Measurements from ENCODE around the gene AKNA. TPM values are rescaled to one million over a fixed set of nuclear protein-coding genes. Genes with fewer than 3 reads are reported as not detected.

The AKNA gene
- total and polyA plus RNA-seq, 4 donors: 29.5 to 79.5 (median 48.6) TPM

DNA sequence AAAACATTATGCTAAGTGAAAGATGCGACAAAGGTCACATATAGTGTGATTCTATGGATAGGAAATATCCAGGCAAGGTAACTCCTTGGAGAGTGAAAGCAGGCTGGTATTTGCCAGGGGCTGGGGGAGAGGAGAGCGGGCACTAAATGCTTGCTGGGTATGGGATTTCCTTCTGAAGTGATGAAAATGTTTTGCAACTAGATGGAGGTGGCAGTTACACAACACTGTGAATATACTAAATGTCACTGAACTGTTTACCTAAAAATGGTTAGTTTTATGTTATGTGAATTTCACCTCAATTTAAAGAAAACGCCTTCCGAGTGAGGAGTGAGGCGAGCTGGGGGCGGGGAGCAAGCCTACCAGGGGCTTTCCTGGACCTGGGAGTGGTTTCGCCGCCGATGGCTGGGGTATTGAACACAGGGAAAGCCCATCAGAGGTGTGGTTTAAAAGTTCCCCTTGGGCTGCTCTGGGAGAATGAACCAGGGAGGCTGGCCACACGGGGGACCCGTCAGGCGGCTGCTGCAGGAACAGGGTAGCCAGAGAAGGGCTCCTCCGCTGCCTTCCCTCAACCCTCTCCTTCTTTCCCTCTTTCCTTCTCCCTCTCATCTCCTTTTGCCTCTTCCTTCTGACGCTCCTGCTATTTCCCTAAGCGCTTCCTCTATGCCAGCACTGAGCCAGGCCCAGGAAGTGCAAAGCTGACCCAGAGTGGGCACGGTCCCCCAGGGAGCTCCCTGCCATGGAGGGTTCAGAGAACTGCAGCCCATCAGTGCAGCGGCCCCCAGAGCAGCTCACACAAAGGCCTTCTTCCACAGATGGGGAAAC, 4.9 kb downstream of the AKNA start:
- no peak for TF ChIP-seq CTCF (IDR thresholded peaks at IDR 0.05; ENCODE audit: control extremely low read depth, extremely low read depth)
- DNase-seq: peak in 1 of 3 donors; percentile 34
- Histone ChIP-seq H3K4me3 (no peak overlapping the region), H3K27me3 (ENCODE audit: control insufficient read depth in 3 of 3, insufficient read depth in 3 of 3, low read length in 2 of 3) (no peaks in the 10 kb centered on the region), H3K36me3 (ENCODE audit: control insufficient read depth in 4 of 4, insufficient read depth in 4 of 4, low read length in 4 of 4) (peaks cover 0 to 26% (median 16%) of the 10 kb centered on the region in 4 donors), H3K4me1 (ENCODE audit: control insufficient read depth in 5 of 5, insufficient read depth in 5 of 5, low read length in 5 of 5) (peaks cover 7 to 39% (median 14%) of the 10 kb centered on the region in 5 donors), H3K9ac (ENCODE audit: insufficient read depth in 1 of 2, low read length in 2 of 2) (peak overlapping the region in 1 of 2 donors; percentile 40), H3K9me3 (ENCODE audit: control insufficient read depth in 4 of 4, insufficient read depth in 3 of 4, low read length in 3 of 4) (no peaks in the 10 kb centered on the region), H3K27ac (ENCODE audit: low read depth in 1 of 2, low read length in 1 of 2) (peak overlapping the region; percentile 24 to 59)
- ATAC-seq (ENCODE audit: insufficient read depth, low FRiP score): no peak
- WGBS, 2 donors: 23 to 39% methylated on average over 17 of the region's 17 CpGs

- DNase-seq: no peak
- H3K9me3 ChIP-seq (ENCODE audit: control insufficient read depth in 4 of 4, insufficient read depth in 3 of 4, low read length in 3 of 4): no peaks in the 10 kb centered on the region
- no peak overlapping the region for H3K9ac ChIP-seq (ENCODE audit: insufficient read depth in 1 of 2, low read length in 2 of 2)
- H3K4me3 ChIP-seq: no peak overlapping the region
- H3K4me1 ChIP-seq (ENCODE audit: control insufficient read depth in 5 of 5, insufficient read depth in 5 of 5, low read length in 5 of 5): peaks cover 4 to 12% (median 6%) of the 10 kb centered on the region in 5 donors
- no peak for TF ChIP-seq CTCF (IDR thresholded peaks at IDR 0.05; ENCODE audit: control extremely low read depth, extremely low read depth)
- H3K36me3 ChIP-seq (ENCODE audit: control insufficient read depth in 4 of 4, insufficient read depth in 4 of 4, low read length in 4 of 4): peaks cover 0 to 39% (median 31%) of the 10 kb centered on the region in 4 donors
- no peak for ATAC-seq (ENCODE audit: insufficient read depth, low FRiP score)
- WGBS, 2 donors: 84 to 90% methylated on average over 5 of the region's 5 CpGs
- no peak overlapping the region for H3K27ac ChIP-seq (ENCODE audit: low read depth in 1 of 2, low read length in 1 of 2)
- no peaks in the 10 kb centered on the region for H3K27me3 ChIP-seq (ENCODE audit: control insufficient read depth in 3 of 3, insufficient read depth in 3 of 3, low read length in 2 of 3)
These were observed 8.9 kb downstream of the AKNA start for GRCh38 chr9:114378883-114379282.

DNA sequence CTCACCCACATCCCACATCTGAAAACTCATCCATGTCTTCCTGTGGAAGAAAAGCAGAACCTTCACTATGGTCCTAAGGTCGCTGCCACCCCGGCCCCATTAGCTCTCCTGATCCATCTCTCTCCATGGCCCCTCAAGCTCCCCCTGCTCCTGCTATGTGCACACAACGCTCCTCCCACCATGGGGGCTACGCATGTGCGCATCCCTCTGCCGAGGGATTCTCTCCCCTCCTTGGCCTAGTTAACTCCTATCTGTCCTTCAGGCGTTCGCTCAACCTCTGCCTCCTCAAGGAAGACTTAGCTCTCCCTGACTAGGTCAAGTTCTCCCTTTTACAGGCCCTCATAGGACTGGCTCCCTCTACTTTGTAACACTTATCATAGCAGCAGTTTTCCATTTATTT, 9.8 kb downstream of the AKNA start:
- H3K4me3 ChIP-seq: no peak overlapping the region
- H3K27ac ChIP-seq (ENCODE audit: low read depth in 1 of 2, low read length in 1 of 2): no peak overlapping the region
- H3K36me3 ChIP-seq (ENCODE audit: control insufficient read depth in 4 of 4, insufficient read depth in 4 of 4, low read length in 4 of 4): peaks cover 0 to 44% (median 35%) of the 10 kb centered on the region in 4 donors
- H3K9ac ChIP-seq (ENCODE audit: insufficient read depth in 1 of 2, low read length in 2 of 2): no peak overlapping the region
- peaks cover 0 to 4% (median 3%) of the 10 kb centered on the region in 5 donors for H3K4me1 ChIP-seq (ENCODE audit: control insufficient read depth in 5 of 5, insufficient read depth in 5 of 5, low read length in 5 of 5)
- no peak for DNase-seq
- H3K27me3 ChIP-seq (ENCODE audit: control insufficient read depth in 3 of 3, insufficient read depth in 3 of 3, low read length in 2 of 3): no peaks in the 10 kb centered on the region
- no peaks in the 10 kb centered on the region for H3K9me3 ChIP-seq (ENCODE audit: control insufficient read depth in 4 of 4, insufficient read depth in 3 of 4, low read length in 3 of 4)
- TF ChIP-seq CTCF (IDR thresholded peaks at IDR 0.05; ENCODE audit: control extremely low read depth, extremely low read depth): no peak
- WGBS, 2 donors: 90 to 93% methylated on average over 8 of the region's 8 CpGs
- no peak for ATAC-seq (ENCODE audit: insufficient read depth, low FRiP score)

All from lung (tissue), 12 donors.